ENCODE data around the gene FMO1.

DNA sequence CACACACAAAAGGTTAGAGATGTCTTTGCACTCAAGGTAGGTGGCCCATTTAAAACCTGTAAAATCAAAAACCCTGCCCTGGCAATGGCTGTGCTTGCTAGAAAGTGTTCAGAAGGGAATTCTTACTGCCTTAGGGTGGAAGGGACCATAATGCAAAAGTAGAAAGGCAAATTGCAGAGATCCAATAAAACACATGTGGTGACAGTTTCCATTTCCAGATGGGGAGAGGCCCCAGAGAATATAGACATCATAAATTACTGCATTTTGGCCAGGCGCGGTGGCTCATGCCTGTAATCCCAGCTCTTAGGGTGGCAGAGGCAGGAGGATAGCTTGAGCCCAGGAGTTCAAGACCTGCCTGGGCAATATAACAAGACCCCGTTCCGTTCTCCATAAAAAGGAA lies 13.0 kb downstream of the FMO1 start:
- TF ChIP-seq CTCF (IDR thresholded peaks at IDR 0.05) (no peak), POLR2A (IDR thresholded peaks at IDR 0.05) (no peak), EP300 (IDR thresholded peaks at IDR 0.05) (no peak)
